H7 (cell line): ENCODE results near the gene DEF6. TPM values are rescaled to one million over a fixed set of nuclear protein-coding genes. Genes with fewer than 3 reads are reported as not detected.
A peak's percentile ranks its signal among the peaks of the same experiment; 100 is the strongest.
"Not testable (repeated sequence)": the region's sequence is repeated elsewhere in the genome, so short reads cannot be mapped to it uniquely, and the experiment has no call there.

Experiments
- DNase-seq: peaks from one replicate; pipeline ENCODE4 v3.0.0; 2012
- H3K27me3 ChIP-seq: 2 replicates; pipeline ENCODE4 v1.6.0; 2011; ENCODE audit warnings: mild to moderate bottlenecking, low read length; ENCODE audit not compliant: control insufficient read depth, insufficient read depth
- H3K36me3 ChIP-seq: replicated peaks from 2 replicates; pipeline ENCODE4 v1.5.1; 2011; ENCODE audit warnings: low read length; ENCODE audit not compliant: control insufficient read depth, insufficient read depth
- H3K4me3 ChIP-seq: 2 replicates; pipeline ENCODE4 v1.5.1; 2011; ENCODE audit warnings: low read depth, mild to moderate bottlenecking, control low read depth, low read length, moderate library complexity; ENCODE audit not compliant: insufficient read depth
- total RNA-seq: library from RNA; depleted of rRNA; stranded (reverse); fragments of >200 nt; shearing (Covaris generic); gene quantifications from 2 replicates; pipeline ENCODE4 v1.2.3, GENCODE V29; 2014

Gene DEF6
- total RNA-seq, 1 experiment from 2014 or later, result 6.5 TPM

DNA sequence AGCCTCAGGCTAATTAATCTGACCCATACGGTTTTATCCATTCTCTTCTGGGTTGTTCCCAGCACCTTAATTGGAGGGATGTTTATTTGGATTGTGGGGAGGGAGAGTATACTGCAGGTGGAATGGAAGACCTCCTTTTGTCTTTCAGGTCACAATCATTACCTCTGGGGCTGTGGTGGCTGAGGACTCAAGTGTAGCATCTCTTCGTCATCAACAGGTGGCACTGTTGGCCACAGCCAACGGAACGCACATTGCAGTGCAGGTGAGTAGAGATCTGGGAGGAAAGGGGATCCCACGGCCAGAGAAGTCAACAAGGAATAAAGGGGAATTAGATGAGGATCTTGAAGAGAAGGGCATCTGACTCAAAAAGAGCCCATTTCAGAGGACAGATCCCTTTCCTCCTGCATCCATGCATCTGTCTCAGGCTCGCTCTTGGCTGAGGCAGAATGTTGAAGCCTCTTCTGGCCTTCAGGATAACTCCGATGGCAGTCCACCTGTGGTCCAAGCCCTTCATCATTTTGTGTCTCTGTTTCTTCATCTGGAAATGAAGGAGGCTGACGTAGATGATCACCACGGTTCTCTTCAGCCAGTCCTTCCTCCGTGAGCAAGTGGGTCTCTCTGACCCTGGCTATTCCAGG, 3.2 kb upstream of the DEF6 start:
- Histone ChIP-seq H3K4me3 (no peak overlapping the region), H3K27me3 (no peaks in the 10 kb centered on the region), H3K36me3 (peaks cover 19% of the 10 kb centered on the region)
- peak; percentile 91 for DNase-seq

DNA sequence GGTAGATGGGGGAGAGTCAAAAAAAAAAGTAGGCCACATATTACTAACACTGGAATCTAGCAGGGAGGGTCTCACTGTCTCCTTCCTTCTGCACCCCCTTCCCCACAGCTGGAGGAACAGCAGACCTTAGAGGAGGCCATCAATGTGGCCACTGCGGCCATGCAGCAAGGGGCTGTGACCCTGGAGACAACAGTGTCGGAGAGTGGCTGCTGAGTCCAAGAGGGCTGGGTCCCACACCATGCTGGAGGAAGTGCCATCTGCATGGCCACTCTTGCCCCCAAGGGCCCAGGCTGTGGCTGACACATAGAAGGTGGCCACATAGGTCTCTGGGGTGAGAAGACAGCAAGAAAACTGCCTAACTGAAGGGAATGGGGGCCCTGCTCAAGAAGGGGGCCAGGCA, 2.6 kb upstream of the DEF6 start:
- no peak for DNase-seq
- Histone ChIP-seq H3K4me3 (no peak overlapping the region), H3K27me3 (no peaks in the 10 kb centered on the region), H3K36me3 (peaks cover 16% of the 10 kb centered on the region)

DNA sequence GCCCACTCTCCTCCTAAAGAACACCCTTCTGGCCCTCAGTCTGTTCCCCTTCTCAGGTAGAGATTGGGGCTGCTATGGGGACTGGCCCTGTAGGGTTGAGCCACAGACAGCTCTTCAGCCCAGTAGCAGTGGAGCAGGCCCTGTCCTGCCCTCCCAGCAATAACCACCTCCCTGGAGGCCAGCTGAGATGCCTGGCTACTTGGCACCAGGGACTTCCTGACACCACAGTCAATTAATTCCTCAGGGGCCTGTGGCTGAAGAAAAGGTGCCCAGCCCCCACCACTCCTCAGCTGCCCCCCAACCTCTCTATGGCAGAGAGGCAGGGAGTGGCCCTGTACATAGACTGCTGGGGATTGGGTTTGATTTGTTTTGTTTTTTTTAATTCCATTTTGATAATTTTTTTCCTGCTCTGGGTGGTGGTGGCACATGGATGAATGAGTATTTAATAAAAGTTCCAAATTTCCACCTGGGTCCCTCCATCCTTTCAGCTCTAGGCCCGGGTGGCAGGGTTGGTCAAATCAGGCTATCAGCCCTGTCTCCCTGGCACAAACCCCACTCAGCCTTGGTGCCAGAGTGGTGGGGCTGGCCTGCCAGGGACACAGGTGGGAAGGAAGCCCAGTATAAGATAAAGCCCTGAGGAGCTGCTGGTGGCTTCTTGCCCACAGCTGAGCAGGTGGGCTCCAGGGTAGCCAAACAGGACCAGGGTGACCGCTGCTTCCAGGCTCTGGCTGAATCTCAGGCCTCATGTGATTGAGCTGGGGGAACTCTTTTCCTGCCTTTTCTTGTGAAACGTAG, 1.9 kb upstream of the DEF6 start:
- peaks cover 12% of the 10 kb centered on the region for H3K36me3 ChIP-seq
- no peaks in the 10 kb centered on the region for H3K27me3 ChIP-seq
- no peak for DNase-seq
- no peak overlapping the region for H3K4me3 ChIP-seq

DNA sequence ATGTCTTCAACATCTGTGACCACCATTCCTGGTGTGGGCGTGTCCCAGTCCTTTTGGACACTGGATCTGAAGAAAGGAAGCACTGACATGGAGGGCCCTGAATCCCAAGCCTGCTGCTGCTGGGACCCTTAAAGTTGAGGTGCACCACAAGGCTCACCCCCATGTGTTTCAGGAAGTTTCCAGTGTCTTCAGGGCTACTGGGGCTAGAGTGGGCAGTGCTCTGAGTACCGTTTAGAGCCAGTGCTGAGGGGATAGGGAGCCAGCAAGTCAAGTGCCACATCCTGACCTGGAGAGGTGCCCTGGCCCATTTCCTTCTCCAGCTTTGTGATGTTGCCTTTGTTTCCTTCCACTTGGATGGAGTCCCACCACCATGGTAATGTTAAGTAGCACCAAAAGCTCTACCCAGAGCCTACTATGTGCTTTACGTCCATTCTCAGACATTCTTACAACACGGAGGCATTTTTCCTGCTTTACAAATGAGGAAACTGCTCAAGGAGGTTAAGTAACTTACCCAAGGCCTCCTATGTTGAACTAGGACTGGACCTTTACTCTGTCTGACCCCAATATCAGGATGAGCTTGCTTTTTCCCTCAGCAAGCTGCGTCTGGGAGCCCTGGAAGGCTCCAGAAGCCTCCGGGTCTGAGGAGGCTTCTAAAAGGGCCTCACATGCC, 552 bp upstream of the DEF6 start:
- DNase-seq, result no peak
- Histone ChIP-seq H3K36me3 (peaks cover 5% of the 10 kb centered on the region), H3K4me3 (no peak overlapping the region), H3K27me3 (no peaks in the 10 kb centered on the region)

DNA sequence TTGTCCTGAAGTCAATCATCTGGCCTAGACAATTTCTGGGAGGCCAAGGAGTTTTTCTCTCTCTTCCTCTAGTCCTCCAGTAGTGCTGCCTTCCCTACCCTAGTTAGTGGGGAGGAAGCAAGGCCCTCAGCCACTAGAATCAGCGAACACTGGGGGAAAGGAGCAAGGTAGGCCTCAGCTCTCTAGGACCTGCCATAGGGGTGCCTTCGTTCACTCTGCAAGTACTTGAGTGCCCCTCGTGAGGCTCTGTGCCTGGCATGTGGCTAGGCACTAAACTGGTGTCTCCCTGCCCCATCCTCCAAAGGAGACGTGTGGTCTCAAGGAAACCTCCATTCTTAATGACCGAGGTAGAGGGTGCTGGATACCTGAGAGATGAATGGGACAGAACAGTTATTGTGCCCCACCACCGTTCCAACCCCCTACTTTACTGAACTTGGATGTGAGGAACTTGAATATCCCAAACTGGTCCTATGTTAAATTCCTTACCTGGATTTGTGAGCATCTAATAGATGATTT, 1.1 kb downstream of the DEF6 start:
- no peak overlapping the region for H3K4me3 ChIP-seq
- H3K27me3 ChIP-seq, result no peaks in the 10 kb centered on the region
- peaks cover 4% of the 10 kb centered on the region for H3K36me3 ChIP-seq
- DNase-seq, result no peak

DNA sequence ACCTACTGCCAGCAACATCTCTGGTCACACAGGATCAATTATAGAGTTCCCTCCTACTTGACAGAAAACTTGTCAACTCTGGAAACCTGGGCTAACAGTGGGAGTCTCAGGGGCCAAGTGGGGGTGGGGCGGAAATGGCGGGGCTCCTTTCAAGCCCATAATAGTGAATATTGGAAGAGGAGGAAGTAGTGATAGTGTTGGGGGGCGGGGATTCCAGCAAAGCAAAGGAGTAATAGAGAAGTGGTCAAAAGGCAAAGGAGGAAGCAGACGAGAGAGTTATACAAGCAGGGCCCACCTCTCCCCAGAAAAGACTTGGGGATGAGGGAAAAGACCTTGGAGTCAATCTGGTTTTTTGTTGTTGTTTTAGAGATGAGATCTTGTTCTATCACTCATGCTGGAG, 2.1 kb downstream of the DEF6 start:
- H3K27me3 ChIP-seq, result no peaks in the 10 kb centered on the region
- H3K36me3 ChIP-seq, result peaks cover 2% of the 10 kb centered on the region
- H3K4me3 ChIP-seq, result no peak overlapping the region
- DNase-seq, result no peak

DNA sequence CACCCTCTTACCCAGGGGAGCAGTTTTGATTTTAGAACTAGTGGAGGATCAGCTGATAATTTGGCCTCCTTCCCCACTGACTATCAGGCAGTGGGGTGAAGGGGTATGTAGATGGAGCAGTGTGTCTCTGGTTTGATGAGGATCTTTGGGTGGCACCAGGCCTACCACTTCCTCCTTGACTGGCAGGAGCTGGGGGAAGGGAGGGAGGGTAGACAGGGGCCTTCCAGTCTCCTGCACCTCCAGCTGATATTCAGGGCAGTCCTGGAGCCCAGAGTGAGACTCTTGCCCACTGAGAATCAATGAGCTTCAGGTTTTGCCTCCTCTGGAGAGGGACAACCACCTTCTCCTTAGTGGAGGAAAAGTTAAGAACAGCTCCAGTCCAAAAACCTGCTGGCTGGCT, 3.2 kb downstream of the DEF6 start:
- no peak for DNase-seq
- no peaks in the 10 kb centered on the region for H3K36me3 ChIP-seq
- no peaks in the 10 kb centered on the region for H3K27me3 ChIP-seq
- H3K4me3 ChIP-seq, result no peak overlapping the region

DNA sequence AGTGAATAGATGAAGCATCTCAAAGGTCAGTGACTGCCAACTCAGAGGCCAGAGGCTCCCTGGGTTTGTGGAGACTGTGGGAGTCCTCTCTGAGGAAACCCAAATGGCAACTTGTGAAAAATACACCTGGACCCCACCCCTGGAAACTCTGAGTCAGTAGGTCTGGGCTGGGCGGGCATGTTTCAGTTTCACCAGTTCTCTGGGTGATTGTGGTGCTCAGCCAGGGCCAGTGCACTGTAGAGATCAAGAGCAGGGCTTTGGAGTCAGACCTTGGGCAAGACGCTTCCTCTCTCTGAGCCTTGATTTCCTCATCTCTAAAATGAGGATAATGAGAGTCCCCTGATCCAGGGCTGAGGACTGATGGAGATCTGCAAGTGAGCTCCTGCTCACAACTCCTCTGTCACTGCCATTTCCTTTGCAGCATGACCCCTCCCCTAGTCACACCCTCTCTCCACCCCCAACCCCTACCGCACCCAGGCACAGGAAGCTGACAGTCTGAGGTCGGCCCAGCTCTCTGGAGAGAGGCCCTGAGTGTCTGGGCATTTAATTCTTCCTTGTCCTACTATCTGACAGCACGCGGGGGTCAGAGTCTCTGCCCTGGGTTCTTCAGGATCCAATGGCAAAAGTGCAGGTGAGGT, 5.1 kb downstream of the DEF6 start:
- peak; percentile 85 for DNase-seq
- Histone ChIP-seq H3K4me3 (no peak overlapping the region), H3K27me3 (no peaks in the 10 kb centered on the region), H3K36me3 (no peaks in the 10 kb centered on the region)

DNA sequence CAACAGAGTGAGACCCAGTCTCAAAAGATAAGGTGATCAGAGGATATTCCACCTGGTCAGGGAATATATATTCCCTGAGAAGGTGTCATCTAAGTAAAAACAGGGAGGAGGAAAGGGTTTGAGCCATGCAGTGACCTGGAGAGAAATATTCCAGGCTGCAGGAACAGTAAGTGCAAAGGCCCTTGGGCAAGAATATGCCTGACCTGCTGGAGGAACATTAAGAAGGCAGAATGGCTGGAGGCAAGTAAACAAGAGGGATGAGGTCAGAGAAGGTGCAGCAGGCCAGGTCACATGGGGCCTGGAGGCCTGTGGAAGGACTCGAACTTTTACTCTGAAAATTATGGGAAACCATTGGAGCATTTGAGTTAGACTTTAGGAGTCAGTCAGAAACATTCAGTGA, 6.7 kb downstream of the DEF6 start:
- Histone ChIP-seq H3K36me3 (no peaks in the 10 kb centered on the region), H3K4me3 (no peak overlapping the region)
- no peak for DNase-seq

DNA sequence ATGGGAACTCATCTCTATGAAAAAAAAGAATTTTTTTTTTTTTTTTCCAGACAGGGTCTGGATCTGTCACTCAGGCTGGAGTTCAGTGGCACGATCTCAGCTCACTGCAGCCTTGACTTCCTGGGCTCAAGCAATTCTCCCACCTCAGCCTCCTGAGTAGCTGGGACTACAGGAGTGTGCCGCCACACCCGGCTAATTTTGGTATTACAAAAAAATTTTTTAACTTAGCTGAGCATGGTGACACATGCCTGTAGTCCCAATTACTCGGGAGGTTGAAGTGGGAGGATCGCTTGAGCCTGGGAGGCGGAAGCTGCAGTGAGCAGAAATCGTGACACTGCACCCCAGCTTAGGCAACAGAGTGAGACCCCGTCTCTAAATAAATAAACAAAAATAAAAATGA, 7.5 kb downstream of the DEF6 start:
- Histone ChIP-seq H3K36me3 (no peaks in the 10 kb centered on the region), H3K4me3 (no peak overlapping the region), H3K27me3 (no peaks in the 10 kb centered on the region)
- DNase-seq, result no peak

More for the DNA sequence above, 6.7 kb downstream of the DEF6 start:
- H3K27me3 ChIP-seq, result no peaks in the 10 kb centered on the region

DNA sequence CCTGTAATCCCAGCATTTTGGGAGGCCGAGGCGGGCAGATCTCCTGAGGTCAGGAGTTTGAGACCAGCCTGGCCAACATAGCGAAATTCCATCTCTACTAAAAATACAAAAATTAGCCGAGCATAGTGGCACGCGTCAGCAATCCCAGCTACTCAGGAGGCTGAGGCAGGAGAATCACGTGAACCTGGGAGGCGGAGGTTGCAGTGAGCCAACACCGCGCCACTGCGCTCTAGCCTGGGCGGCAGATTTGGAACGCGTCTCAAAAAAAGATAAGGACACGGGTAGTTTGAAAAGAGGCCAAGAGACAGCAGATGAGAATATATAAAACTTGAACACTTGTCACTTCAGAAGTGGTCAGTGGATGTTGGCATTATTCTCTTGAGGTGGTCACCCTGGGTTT, 9.5 kb downstream of the DEF6 start:
- not testable (repeated sequence) for DNase-seq, H3K4me3 ChIP-seq, H3K36me3 ChIP-seq, H3K27me3 ChIP-seq

DNA sequence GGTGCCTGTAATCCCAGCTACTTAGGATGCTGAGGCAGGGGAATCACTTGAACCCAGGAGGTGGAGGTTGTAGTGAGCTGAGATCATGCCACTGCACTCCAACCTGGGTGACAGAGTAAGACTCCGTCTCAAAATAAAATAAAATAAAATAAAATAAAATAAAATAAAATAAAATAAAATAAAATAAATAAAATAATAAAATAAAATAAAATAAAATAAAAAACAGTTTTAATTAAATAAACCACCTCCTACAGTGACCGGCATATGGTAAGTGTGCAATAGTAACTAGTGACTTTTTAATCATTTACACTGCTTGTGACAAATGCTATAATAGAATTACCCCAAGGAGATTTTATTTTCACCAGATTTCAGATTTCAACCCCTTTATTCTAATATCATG, 10.9 kb downstream of the DEF6 start:
- H3K36me3 ChIP-seq, H3K27me3 ChIP-seq, H3K4me3 ChIP-seq, DNase-seq: not testable (repeated sequence)

DNA sequence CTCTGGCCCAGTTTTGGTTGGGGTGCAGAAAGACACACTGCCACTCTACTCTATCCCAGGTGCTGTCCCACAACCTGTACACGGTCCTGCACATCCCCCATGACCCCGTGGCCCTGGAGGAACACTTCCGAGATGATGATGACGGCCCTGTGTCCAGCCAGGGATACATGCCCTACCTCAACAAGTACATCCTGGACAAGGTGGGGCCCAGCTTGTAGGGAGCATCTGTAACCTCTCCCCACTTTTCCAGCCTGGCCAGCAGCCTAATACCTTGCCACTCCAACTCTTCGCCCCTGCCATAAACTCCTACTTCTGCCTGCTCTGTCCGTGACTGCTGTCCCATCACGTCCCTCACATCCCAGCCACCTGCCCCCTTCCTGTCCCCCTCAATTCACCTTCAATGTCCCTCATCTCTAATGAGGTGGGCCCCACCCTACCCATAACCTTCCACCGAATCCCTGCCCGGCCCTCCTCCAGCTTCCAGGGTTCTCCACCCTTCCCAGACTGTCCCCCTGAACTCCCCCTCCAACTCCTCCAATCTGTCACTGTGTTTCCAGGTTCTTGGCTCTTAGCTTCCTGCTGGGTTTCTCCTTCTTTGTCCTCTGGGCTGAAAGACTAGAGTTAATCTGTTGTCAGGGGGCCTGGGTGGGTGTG, 12.1 kb downstream of the DEF6 start:
- no peak for DNase-seq
- Histone ChIP-seq H3K27me3 (no peaks in the 10 kb centered on the region), H3K36me3 (no peaks in the 10 kb centered on the region), H3K4me3 (no peak overlapping the region)

DNA sequence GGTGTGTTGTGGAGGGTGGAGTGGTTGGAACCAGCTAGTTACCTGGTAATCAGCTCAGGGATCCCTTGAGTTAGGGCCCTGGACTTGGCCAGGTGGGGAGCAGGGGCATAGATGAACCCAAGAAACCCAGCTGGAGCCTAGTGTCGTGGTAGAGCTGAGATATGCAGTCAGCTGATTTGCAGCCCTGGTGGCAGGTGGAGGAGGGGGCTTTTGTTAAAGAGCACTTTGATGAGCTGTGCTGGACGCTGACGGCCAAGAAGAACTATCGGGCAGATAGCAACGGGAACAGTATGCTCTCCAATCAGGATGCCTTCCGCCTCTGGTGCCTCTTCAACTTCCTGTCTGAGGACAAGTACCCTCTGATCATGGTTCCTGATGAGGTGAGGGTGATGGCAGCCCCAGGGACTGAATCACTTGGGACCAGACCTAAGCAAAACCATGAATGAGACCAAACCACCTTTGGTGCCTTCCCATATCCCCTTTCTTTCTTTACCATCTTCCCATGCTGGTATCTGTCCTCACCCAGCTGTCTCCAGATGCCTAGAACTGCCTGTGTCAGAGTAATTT, 12.7 kb downstream of the DEF6 start:
- no peaks in the 10 kb centered on the region for H3K27me3 ChIP-seq
- no peak overlapping the region for H3K4me3 ChIP-seq
- no peak for DNase-seq
- no peaks in the 10 kb centered on the region for H3K36me3 ChIP-seq
